EL (cell line): Measurements from ENCODE around the gene RPL13.

ENCODE experiments used
- DNase-seq: peaks from one replicate; pipeline ENCODE4 v3.0.0-alpha.2; 2016

Gene RPL13

DNA sequence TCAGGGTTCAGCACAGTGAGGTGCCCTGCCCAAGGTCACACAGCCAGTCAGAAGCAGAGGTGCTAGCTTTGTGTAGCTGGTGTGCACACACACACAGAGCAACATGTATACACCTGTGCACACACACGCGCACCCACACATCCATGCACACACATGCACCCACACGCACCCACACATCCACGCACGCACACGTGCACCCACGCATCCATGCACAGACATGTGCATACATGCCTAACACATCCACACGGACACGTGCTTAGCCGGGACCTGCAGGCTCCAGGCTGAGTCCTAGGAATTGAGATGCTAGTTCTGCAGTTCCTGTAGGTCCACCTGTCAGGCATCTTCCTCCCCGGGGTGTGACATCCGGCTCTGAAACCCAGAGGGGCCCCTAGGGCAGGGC lies 39.9 kb downstream of the RPL13 start:
- no peak for DNase-seq

DNA sequence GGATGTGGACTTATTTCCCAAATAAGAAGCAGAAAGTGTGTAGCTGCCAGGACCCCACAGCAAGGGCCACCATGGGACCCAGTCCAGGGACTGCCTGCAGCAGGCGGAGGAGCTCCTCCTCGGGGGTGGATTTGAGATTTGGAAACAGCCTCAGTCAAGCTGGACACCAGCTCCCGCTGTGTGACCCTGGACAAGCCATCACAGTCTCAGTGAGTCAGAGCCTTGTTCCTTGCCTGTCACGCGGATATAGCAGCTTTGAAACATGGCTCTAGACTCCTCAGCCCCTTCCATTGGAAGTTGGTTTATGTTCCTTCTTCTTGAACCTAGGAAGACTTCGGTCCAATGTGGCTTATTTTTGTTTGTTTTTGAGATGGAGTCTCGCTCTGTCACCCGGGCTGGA lies 40.5 kb downstream of the RPL13 start:
- DNase-seq = no peak

DNA sequence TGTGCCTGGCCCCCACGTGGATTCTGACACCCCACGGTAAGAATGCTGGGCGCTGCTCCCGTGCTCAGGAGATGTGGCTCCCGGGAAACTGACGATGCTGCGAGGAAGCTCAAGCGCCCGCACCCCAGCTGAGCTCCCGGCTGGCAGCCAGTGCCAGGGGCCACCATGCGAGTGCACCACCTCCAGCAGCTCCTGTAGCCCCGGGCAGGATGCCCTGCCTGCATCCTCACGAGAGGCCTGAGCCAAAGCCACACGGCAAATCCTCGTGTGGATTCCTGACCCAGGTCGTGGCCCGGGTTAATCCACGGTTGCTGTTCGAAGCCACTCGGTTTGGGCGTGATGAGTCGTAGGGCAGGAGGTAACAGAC lies 41.4 kb downstream of the RPL13 start:
- DNase-seq = no peak

DNA sequence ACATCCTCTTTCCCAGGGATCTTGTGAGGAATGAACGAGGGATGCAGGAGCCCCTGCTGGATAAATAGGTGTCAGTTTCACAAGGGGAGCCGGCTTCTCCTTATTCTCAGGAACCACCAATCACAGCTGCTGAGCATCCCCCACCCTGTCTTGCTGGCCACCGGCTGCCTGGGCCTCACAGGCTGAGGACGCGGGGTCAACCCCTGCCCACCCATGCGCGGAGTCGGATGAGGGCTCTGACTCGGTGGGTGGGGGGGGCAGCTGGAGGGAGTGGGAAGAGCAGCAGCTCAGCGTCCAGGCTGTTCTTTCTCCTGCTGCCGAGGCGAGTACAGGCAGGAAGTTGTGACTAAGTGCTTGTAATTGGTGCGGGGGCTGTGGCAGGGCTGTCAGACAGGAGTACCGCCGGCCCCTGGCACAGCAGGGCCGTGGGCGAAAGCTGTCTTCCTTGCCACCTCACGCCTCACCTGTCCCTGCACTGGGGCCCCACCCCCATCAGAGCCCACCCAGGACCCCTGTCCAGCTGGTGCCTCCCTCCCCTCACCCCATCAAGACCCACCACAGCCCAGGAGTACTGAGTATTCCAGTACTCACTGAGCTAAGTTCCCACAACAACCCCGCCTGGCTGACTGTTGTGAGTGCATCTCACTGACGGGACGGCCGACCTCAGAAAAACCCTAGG lies 41.9 kb downstream of the RPL13 start:
- DNase-seq = peak; percentile 87

DNA sequence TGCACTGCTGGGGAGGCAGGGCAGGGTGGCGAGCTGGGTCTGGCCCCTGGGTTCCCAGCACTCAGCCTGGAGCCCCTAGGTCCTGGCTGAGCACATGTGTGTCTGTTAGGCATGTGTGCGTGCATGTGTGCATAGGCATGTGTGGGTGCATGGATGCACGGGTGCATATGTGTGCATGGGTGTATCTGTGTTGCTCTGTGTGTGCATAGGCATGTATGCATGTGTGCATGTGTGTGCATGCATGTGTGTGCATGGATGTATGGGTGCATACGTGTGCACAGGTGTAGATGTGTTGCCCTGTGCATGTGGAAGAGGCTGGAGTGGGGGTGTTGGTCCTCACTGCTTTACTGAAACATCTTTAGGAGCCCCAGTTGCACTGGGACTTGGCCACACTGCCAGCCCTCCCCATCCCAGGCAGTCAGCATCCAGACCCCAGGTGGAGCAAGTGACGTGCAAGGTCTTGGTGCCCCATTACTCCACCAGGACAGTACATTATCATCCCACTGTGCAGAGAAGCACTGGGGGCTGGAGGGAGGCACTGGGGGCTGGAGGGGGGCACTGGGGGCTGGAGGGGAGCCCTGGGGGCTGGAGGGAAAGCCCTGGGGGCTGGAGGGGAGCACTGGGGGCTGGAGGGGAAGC lies 42.6 kb downstream of the RPL13 start:
- DNase-seq = no peak

DNA sequence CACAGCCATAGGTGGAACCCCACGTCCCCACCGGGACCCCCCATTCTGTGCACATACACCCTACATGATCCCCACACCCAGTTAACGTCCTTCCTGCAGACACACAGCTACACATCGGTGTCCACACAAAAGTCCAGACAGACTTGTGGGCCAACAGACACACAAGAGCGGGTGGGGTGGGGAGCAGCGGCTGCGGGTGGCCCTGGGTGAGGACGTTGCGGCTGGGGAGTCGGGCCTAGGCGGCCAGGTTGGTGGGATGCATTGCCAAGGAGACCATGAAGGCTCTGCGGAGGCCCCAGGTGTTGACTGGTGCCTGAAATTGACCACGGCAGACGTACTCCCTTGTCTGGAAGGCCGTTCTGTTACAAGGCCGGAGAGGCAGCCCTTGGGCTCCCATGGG lies 44.3 kb downstream of the RPL13 start:
- no peak for DNase-seq

DNA sequence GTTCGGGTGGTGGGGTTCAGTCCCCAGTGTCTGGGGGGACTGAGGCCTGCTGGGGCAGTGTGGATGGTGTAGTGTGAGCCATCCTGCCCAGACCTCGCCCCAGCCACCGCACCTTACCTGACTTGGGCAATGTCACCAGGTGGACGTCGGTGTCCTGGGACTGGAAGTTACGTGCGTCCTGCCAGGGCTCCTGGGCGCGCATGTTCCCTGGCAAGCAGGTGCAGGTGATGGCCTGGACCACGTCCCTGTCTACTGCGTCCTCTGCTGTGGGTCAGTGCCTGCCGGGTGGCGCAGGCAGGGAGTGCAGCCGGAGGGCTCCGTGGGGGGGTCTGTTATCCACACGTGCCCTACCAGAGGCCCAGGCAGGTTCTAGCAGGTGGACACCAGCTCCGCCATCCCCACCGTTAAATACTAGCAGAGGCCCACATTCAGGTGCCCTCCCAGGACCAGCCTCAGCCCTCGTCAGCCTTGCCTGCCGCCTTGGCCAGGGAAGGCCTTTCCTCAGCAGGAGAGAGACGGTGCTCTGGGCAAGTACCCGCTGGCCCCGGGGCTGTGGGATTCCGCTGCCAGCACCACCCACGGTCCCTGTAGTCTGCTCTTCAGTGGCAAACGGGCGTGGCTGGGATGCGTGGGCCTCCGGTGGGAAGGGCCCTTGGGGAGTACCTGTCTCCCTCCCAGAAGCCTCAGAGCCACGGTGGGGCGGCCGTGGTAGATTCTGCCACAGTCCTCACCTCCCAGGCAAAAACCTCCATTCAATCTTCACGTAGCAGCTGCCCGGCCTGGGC lies 44.9 kb downstream of the RPL13 start:
- no peak for DNase-seq

DNA sequence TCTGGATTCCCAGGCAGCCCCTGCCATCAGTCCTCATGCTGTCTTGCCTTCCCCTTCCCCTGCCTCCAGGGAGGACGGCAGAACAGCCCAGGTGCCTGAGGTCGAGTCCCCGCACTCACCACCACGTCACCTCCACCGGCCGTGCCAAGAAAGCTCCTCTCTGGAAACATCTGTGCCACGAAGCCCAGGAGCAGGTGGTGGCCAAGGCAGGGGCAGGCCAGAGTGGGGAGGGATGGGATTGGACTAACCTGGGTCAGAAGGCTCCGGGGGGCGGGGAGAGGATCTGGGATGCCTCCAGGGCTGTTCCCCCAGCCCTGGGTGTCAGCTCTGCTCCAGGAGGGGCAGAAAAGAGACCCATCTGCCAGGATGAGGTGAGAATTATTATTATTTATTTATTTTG lies 45.5 kb downstream of the RPL13 start:
- no peak for DNase-seq

DNA sequence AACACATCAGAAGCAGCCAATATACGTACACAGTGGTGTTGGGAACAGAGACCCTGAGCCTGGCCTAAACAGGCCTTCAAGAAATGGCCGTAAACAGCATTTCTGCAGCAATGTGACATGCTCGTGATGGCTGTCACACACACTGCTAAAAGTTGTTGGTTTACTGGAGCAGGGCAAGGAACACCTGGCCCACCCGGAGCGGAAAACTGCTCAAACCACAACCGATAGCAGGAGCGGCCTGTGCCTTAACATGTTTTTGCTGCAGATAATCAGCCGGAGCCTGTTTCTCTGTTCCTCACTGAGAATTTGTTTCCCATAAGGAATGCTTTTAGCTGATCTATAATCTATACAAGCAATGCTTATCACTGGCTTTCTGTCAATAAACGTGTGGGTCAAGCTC lies 47.0 kb downstream of the RPL13 start:
- no peak for DNase-seq

DNA sequence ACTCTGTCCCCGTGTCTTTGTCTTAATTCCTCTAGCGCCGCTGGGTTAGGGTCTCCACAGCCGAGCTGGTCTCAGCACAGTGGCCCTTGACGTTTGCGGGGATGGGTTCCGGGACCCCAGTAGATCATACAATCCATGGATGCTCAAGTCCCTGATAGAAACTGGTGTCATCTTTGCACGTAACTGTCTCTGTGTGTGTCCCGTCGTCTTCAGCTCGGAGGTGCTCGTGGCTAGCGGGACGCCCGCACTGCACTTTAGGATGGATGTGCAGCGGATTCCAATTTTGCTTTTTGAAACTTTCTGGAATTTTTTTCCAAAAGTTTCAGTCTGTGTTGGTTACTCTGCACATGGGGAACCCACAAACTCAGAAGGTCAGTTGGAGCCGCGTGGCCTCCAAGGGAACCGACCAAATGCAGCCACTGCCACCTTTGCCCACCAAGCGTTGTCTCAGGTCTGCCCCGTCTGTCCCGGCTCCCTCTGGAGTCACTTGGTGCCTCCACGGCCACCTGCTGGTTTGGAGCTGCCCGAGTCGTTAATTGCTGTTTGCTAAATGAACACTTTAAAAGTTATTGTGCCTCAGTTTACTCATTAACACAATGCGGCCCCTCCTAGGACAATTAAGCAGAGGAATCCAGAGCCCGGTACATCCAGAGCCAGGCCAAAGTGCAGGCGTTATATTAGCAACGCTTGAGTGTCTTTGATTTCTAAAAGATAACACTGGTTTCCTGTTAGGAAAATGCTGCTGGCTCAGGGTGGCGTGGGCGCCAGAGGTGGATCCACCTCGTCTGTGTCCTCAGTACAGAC lies 47.7 kb downstream of the RPL13 start:
- no peak for DNase-seq

DNA sequence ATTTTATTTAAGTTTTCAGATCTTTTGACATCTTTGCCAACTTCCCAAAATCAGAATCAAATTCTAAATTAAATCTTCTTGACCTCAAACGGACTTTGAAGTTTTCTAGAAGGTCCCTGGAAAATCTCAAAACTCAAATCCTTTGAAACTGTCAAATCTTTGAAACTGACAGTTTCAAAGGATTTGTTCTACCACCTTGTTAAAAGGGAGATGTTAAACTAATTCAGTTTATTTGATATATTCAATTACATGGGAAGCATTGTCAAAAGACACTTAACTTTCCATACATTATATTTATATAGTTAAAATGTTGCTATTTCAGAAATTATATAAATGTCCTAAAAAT lies 49.6 kb downstream of the RPL13 start:
- no peak for DNase-seq

DNA sequence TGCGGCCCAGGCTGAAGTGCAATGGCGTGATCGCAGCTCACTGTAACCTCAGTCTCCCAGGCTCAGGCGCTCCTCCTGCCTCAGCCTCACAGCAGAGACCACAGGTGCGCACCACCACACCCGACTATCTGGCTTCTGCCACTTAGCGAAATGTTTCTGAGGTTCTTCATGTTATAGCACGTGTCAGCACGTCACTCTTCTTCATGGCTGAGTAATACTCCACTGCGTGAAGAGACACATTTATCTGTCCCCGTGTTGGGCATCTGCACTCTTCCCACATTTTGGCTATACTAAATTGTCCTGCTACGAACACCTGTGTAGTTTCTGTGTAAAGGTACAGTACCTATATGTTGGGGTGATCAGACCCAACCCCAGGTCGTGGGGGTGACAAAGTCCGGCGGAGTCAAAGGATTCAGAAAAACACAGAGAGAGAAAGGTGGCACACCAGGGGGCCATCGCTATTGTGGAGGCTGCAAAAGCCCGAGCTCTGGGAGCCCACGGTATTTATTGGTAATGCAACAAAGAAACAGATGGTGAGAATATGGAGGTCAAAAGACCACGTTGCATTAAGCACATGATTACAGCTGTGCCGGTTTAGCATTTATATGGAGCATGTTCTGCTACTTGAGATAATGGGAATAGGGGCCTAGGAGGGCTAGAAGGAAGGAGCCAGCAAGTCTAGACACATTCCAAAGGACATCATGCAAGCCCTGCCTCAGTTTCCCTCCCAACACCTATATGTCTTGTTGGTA lies 52.1 kb downstream of the RPL13 start:
- DNase-seq = no peak

DNA sequence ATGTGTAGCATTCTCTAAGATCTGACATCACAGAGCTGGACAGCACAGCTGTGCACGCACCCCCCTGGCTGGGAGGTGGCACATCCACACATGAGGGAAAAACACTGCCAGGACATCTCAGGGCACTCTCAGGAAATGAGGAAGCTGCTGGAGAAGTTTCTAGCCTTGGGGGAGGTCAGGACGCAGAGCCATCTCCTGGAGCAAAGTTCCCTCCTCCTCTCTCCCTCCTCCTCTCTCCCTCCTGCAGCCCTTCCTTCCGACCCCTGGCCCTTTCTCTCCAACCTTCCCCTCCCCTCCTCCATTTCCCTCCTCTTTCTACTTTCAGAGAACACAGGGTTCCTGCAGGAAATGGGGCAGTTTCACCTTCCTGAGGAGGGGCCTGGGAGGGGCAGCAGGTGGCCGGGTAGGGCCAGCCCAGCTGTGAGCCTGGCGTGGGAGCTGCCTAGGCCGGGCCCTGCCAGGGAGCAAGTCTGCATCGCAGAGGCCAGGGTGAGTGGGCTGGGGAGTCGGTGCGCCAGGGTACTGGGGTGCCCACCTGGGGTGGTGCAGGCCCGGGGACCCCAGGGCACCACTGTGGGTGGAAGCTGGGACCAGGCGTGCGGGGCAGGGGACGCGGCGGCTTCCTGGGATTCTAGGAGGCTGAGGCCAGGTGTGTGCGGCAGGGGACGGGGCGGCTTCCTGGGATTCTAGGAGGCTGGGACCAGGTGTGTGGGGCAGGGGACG lies 52.9 kb downstream of the RPL13 start, which contains the start of gene DPEP1:
Gene DPEP1 (plus strand): TSS at position 412 of the 723 bp plus-strand sequence. CDS start 16,769 bp downstream, outside the sequence.
- DNase-seq = no peak

DNA sequence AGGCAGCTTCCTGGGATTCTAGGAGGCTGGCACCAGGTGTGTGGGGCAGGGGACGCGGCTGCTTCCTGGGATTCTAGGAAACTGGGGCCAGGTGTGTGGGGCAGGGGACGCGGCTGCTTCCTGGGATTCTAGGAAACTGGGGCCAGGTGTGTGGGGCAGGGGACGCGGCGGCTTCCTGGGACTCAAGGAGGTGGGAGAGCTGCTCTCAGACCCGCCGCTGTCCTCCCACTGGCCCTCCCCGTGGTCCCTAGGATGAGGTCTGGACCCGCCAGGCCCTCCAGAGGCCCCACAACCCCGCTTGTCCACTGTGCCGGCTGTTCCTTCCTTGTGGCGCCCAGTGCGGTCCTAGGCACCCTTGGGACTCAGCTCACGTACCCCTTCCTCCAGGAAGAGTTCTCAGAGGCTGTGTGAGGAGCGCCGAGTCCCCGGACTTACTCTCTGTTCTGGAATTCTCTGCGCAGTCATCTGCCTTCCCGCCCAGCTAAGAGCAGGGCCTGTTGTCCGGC lies 53.5 kb downstream of the RPL13 start:
- no peak for DNase-seq
